H9 (cell line): ENCODE results near the gene WDR13. TPM values are rescaled to one million over a fixed set of nuclear protein-coding genes. Genes with fewer than 3 reads are reported as not detected.

Experiments
- DNase-seq: peaks from one replicate; pipeline ENCODE4 v3.0.0-alpha.2; 2017
- H2AFZ ChIP-seq: one replicate; pipeline ENCODE4 v1.6.1; 2013; ENCODE audit warnings: mild to moderate bottlenecking, low read length, control low read depth, moderate library complexity
- H2AK5ac ChIP-seq: 2 replicates; pipeline ENCODE4 v1.6.1; 2013; ENCODE audit warnings: low read length, control low read depth, mixed read lengths; ENCODE audit not compliant: insufficient read length
- H2BK120ac ChIP-seq: one replicate; pipeline ENCODE4 v1.6.1; 2013; ENCODE audit warnings: low read depth, mild to moderate bottlenecking, low read length, control low read depth, inconsistent platforms; ENCODE audit not compliant: poor library complexity, severe bottlenecking
- H2BK12ac ChIP-seq: 2 replicates; pipeline ENCODE4 v1.6.1; 2013; ENCODE audit warnings: low read length, control low read depth, mixed read lengths, low read depth; ENCODE audit not compliant: insufficient read length
- H2BK15ac ChIP-seq: 2 replicates; pipeline ENCODE4 v1.6.1; 2013; ENCODE audit warnings: low read depth, low read length, control low read depth
- H2BK20ac ChIP-seq: one replicate; pipeline ENCODE4 v1.6.1; 2013; ENCODE audit warnings: low read depth, mild to moderate bottlenecking, low read length, control low read depth, inconsistent platforms; ENCODE audit not compliant: poor library complexity, severe bottlenecking
- H2BK5ac ChIP-seq: 2 replicates; pipeline ENCODE4 v1.6.1; 2013; ENCODE audit warnings: low read length, control low read depth, mixed read lengths; ENCODE audit not compliant: insufficient read length
- H3K14ac ChIP-seq: 2 replicates; pipeline ENCODE4 v1.6.1; 2013; ENCODE audit warnings: low read length, control low read depth; ENCODE audit not compliant: insufficient read depth
- H3K18ac ChIP-seq: 2 replicates; pipeline ENCODE4 v1.6.1; 2013; ENCODE audit warnings: low read depth, mild to moderate bottlenecking, mixed read lengths, low read length, control low read depth; ENCODE audit not compliant: insufficient read length
- H3K23ac ChIP-seq: 2 replicates; pipeline ENCODE4 v1.6.1; 2013; ENCODE audit warnings: low read length, control low read depth, mixed read lengths, low read depth; ENCODE audit not compliant: insufficient read length
- H3K23me2 ChIP-seq: 2 replicates; pipeline ENCODE4 v1.6.1; 2013; ENCODE audit warnings: low read depth, mild to moderate bottlenecking, mixed read lengths, low read length, control low read depth; ENCODE audit not compliant: insufficient read length, poor library complexity, severe bottlenecking
- H3K27ac ChIP-seq: 2 replicates; pipeline ENCODE4 v1.5.1; 2013; ENCODE audit warnings: low read length, control low read depth, mixed read lengths, low read depth; ENCODE audit not compliant: insufficient read length
- H3K27me3 ChIP-seq: 2 replicates; pipeline ENCODE4 v1.6.1; 2013; ENCODE audit warnings: low read length, control low read depth, inconsistent platforms; ENCODE audit not compliant: insufficient read depth
- H3K4ac ChIP-seq: 2 replicates; pipeline ENCODE4 v1.6.1; 2013; ENCODE audit warnings: low read depth, mild to moderate bottlenecking, control low read depth, inconsistent platforms, low read length, moderate library complexity
- H3K4me1 ChIP-seq: 2 replicates; pipeline ENCODE4 v1.6.1; 2013; ENCODE audit warnings: low read length, control low read depth, inconsistent platforms; ENCODE audit not compliant: insufficient read depth
- H3K4me2 ChIP-seq: 2 replicates; pipeline ENCODE4 v1.6.1; 2013; ENCODE audit warnings: low read length, control low read depth, mixed read lengths; ENCODE audit not compliant: insufficient read length, insufficient read depth
- H3K56ac ChIP-seq: 2 replicates; pipeline ENCODE4 v1.6.1; 2013; ENCODE audit warnings: low read depth, mild to moderate bottlenecking, mixed read lengths, low read length, control low read depth; ENCODE audit not compliant: insufficient read length
- H3K79me1 ChIP-seq: 2 replicates; pipeline ENCODE4 v1.6.1; 2013; ENCODE audit warnings: low read depth, mild to moderate bottlenecking, moderate library complexity, low read length, control low read depth, inconsistent platforms; ENCODE audit not compliant: insufficient read depth, poor library complexity, severe bottlenecking
- H3K79me2 ChIP-seq: 2 replicates; pipeline ENCODE4 v1.6.1; 2013; ENCODE audit warnings: low read length, control low read depth, inconsistent platforms; ENCODE audit not compliant: insufficient read depth
- H3K9ac ChIP-seq: 2 replicates; pipeline ENCODE4 v1.6.1; 2013; ENCODE audit warnings: low read length, control low read depth, mixed read lengths; ENCODE audit not compliant: insufficient read length; ENCODE audit errors: extremely low read depth
- H3K9me3 ChIP-seq: one replicate; pipeline ENCODE4 v1.6.1; 2013; ENCODE audit warnings: low read depth, low read length, inconsistent platforms; ENCODE audit not compliant: control insufficient read depth
- H3T11ph ChIP-seq: one replicate; pipeline ENCODE4 v1.6.1; 2013; ENCODE audit warnings: mild to moderate bottlenecking, low read length, control low read depth, inconsistent platforms
- H4K20me1 ChIP-seq: one replicate; pipeline ENCODE4 v1.6.1; 2013; ENCODE audit not compliant: control insufficient read depth, insufficient read length, insufficient read depth
- H4K5ac ChIP-seq: 2 replicates; pipeline ENCODE4 v1.6.1; 2013; ENCODE audit warnings: low read depth, mild to moderate bottlenecking, mixed read lengths, low read length, control low read depth; ENCODE audit not compliant: insufficient read length
- H4K8ac ChIP-seq: replicated peaks from 2 replicates; pipeline ENCODE4 v1.6.1; 2013; ENCODE audit warnings: low read length, control low read depth, mixed read lengths, low read depth; ENCODE audit not compliant: insufficient read length
- H4K91ac ChIP-seq: 2 replicates; pipeline ENCODE4 v1.6.1; 2013; ENCODE audit warnings: low read depth, mild to moderate bottlenecking, moderate library complexity, mixed read lengths, low read length, control low read depth; ENCODE audit not compliant: insufficient read length
- H3K27ac Mint-ChIP-seq, 3 experiments: 2 replicates in 2 of 3; 3 replicates in 1 of 3; pipeline ENCODE4 v1.8.0; 2020 to 2021; ENCODE audit warnings: mixed read lengths in 3 of 3, mild to moderate bottlenecking in 1 of 3, moderate library complexity in 1 of 3
- H3K27me3 Mint-ChIP-seq: 2 replicates; pipeline ENCODE4 v1.8.0; 2021; ENCODE audit warnings: low read depth, mild to moderate bottlenecking, moderate library complexity, mixed read lengths
- H3K36me3 Mint-ChIP-seq, 3 experiments: 2 replicates in 2 of 3; 3 replicates in 1 of 3; pipeline ENCODE4 v1.8.0; 2020 to 2021; ENCODE audit warnings: low read depth in 3 of 3, mixed read lengths in 3 of 3; ENCODE audit not compliant: insufficient read depth in 1 of 3
- H3K4me1 Mint-ChIP-seq, 2 experiments: 2 replicates each; pipeline ENCODE4 v1.8.0; 2020; ENCODE audit warnings: mixed read lengths in 2 of 2
- H3K4me3 Mint-ChIP-seq, 2 experiments: 2 replicates in 1 of 2; 3 replicates in 1 of 2; pipeline ENCODE4 v1.8.0; 2020 to 2021; ENCODE audit warnings: mild to moderate bottlenecking in 2 of 2, mixed read lengths in 2 of 2, moderate library complexity in 1 of 2
- H3K9me3 Mint-ChIP-seq, 2 experiments: 2 replicates in 1 of 2; 3 replicates in 1 of 2; pipeline ENCODE4 v1.8.0; 2020; ENCODE audit warnings: mild to moderate bottlenecking in 2 of 2, mixed read lengths in 2 of 2, moderate library complexity in 1 of 2
- CTCF ChIP-seq: fragments of 200-600 bp; sonication (generic); conservative IDR thresholded peaks from 3 replicates; pipeline ENCODE4 v1.8.0; 2021; ENCODE audit warnings: antibody characterized with exemption, mild to moderate bottlenecking
- WGBS: extraction: QIAGEN DNeasy Blood & Tissue Kit; methylation state at CpG from one replicate; pipeline ENCODE4 v1.1.7; 2013; ENCODE audit warnings: missing lambda C conversion rate, low lambda C conversion rate, mixed read lengths; ENCODE audit not compliant: insufficient read length; ENCODE audit errors: extremely low coverage; 5-methylcytosine and 5-hydroxymethylcytosine counted together
- total RNA-seq: library from RNA; stranded (reverse); gene quantifications from 2 replicates; pipeline ENCODE4 v1.2.1, GENCODE V29; 2021

Gene WDR13
- total RNA-seq, 1 experiment from 2014 or later: 29.4 TPM

GRCh38 chrX:48599341-48599740, 2.0 kb downstream of the WDR13 start:
- no CpG with 5 or more reads among the region's 20 CpGs for WGBS
- DNase-seq: no peak
- no peaks in the 10 kb centered on the region for H4K20me1 ChIP-seq
- no peak overlapping the region for H2BK20ac ChIP-seq
- no peak overlapping the region for H2BK12ac ChIP-seq
- H3K36me3 Mint-ChIP-seq: peaks cover 9 to 32% (median 27%) of the 10 kb centered on the region in 3 experiments
- no peaks in the 10 kb centered on the region for H3K23me2 ChIP-seq
- H3K4me1 Mint-ChIP-seq: peaks cover 2 to 4% of the 10 kb centered on the region in 2 experiments; a peak in 3 of 4 replicates
- no peak overlapping the region for H3K4me2 ChIP-seq
- H2AFZ ChIP-seq: no peak overlapping the region
- no peak overlapping the region for H2AK5ac ChIP-seq
- H3K23ac ChIP-seq: no peak overlapping the region
- no peak for TF ChIP-seq CTCF
- H3K4ac ChIP-seq: no peak overlapping the region
- no peak overlapping the region for H3K9ac ChIP-seq
- H3K27me3 ChIP-seq: no peaks in the 10 kb centered on the region
- no peak overlapping the region for H3K56ac ChIP-seq
- H3K27ac ChIP-seq: no peak overlapping the region
- H3K27ac Mint-ChIP-seq: no peak overlapping the region
- peaks cover 54 to 69% of the 10 kb centered on the region in 2 experiments for H3K9me3 Mint-ChIP-seq
- H2BK120ac ChIP-seq: no peak overlapping the region
- H3K18ac ChIP-seq: no peak overlapping the region
- H4K91ac ChIP-seq: no peak overlapping the region
- no peak overlapping the region for H4K8ac ChIP-seq
- H3K4me3 Mint-ChIP-seq: no peak overlapping the region
- H4K5ac ChIP-seq: no peak overlapping the region
- no peak overlapping the region for H2BK5ac ChIP-seq
- no peak overlapping the region for H3T11ph ChIP-seq
- H3K79me2 ChIP-seq: no peaks in the 10 kb centered on the region
- H3K4me1 ChIP-seq: no peaks in the 10 kb centered on the region
- H3K79me1 ChIP-seq: no peaks in the 10 kb centered on the region
- H3K27me3 Mint-ChIP-seq: no peaks in the 10 kb centered on the region; the same call in 1 of the 2 replicates
- peaks cover 27% of the 10 kb centered on the region for H3K9me3 ChIP-seq
- H2BK15ac ChIP-seq: no peak overlapping the region
- H3K14ac ChIP-seq: no peak overlapping the region
